Measurements from ENCODE around the gene GNAI2. TPM values are rescaled to one million over a fixed set of nuclear protein-coding genes. Genes with fewer than 3 reads are reported as not detected.
"Not testable (repeated sequence)": the region's sequence is repeated elsewhere in the genome, so short reads cannot be mapped to it uniquely, and the experiment has no call there.

Gene GNAI2
- polyA plus RNA-seq, 1 donor (not counting 4 experiments of a cell fraction or from before 2014, with no cell fraction given), result 268 TPM

GRCh38 chr3:50210510-50211367, 25.3 kb upstream of the GNAI2 start:
- no peak overlapping the region for H3K9ac ChIP-seq (ENCODE audit: control insufficient read depth, extremely low read depth, insufficient read depth, low read length)
- no peak overlapping the region for H3K27ac ChIP-seq (ENCODE audit: control insufficient read depth, insufficient read depth, low read length)
- H3K36me3 ChIP-seq (ENCODE audit: control insufficient read depth in 2 of 2, extremely low read depth in 1 of 2, insufficient read depth in 2 of 2, low read length in 2 of 2), result no peaks in the 10 kb centered on the region
- FAIRE-seq (no peak), DNase-seq (ENCODE audit: low read depth, low spot score) (no peak)
- no peak overlapping the region for H3K4me2 ChIP-seq (ENCODE audit: control insufficient read depth, extremely low read depth, insufficient read depth, low read depth, low read length)
- H3K9me1 ChIP-seq (ENCODE audit: control insufficient read depth, extremely low read depth, insufficient read depth, low read length), result no peaks in the 10 kb centered on the region
- no peak overlapping the region for H2AFZ ChIP-seq (ENCODE audit: control insufficient read depth, low read length)
- no peaks in the 10 kb centered on the region for H3K79me2 ChIP-seq (ENCODE audit: control insufficient read depth, insufficient read depth, low read length)
- peaks cover under 1% of the 10 kb centered on the region for H3K4me1 ChIP-seq (ENCODE audit: control insufficient read depth, extremely low read depth, insufficient read depth, low read length)
- H3K27me3 ChIP-seq (ENCODE audit: control insufficient read depth, extremely low read depth, insufficient read depth, low read length), result peaks cover 26% of the 10 kb centered on the region
- TF ChIP-seq CTCF (optimal IDR thresholded peaks at IDR 0.05 in 1 of 3, IDR thresholded peaks at IDR 0.05 in 1 of 3, conservative IDR thresholded peaks at IDR 0.05 in 1 of 3; ENCODE audit: extremely low read depth in 1 of 3, insufficient read depth in 2 of 3, low read length in 3 of 3) (no peak), EZH2 (IDR thresholded peaks at IDR 0.05; ENCODE audit: low read length) (no peak)
- no peaks in the 10 kb centered on the region for H3K9me3 ChIP-seq (ENCODE audit: control insufficient read depth, low read depth, low read length)
- dilution Hi-C loops (cut with MboI; ENCODE audit: extremely low pct_ligation_motif_present, low sequenced_read_pairs), result no loop called here
- no peaks in the 10 kb centered on the region for H4K20me1 ChIP-seq (ENCODE audit: control insufficient read depth, extremely low read depth, insufficient read depth, low read length)
- H3K4me3 ChIP-seq (ENCODE audit: control insufficient read depth in 2 of 3, extremely low read depth in 1 of 3, insufficient read depth in 2 of 3, low read depth in 1 of 3, low read length in 3 of 3), result no peak overlapping the region

- DNase-seq (ENCODE audit: low read depth, low spot score); dilution Hi-C loops (cut with MboI; ENCODE audit: extremely low pct_ligation_motif_present, low sequenced_read_pairs); H2AFZ ChIP-seq (ENCODE audit: control insufficient read depth, low read length); H3K9me3 ChIP-seq (ENCODE audit: control insufficient read depth, low read depth, low read length); H3K9ac ChIP-seq (ENCODE audit: control insufficient read depth, extremely low read depth, insufficient read depth, low read length); H3K79me2 ChIP-seq (ENCODE audit: control insufficient read depth, insufficient read depth, low read length); H3K36me3 ChIP-seq (ENCODE audit: control insufficient read depth in 2 of 2, extremely low read depth in 1 of 2, insufficient read depth in 2 of 2, low read length in 2 of 2); H3K4me3 ChIP-seq (ENCODE audit: control insufficient read depth in 2 of 3, extremely low read depth in 1 of 3, insufficient read depth in 2 of 3, low read depth in 1 of 3, low read length in 3 of 3); FAIRE-seq; H3K27ac ChIP-seq (ENCODE audit: control insufficient read depth, insufficient read depth, low read length); H3K4me1 ChIP-seq (ENCODE audit: control insufficient read depth, extremely low read depth, insufficient read depth, low read length); H4K20me1 ChIP-seq (ENCODE audit: control insufficient read depth, extremely low read depth, insufficient read depth, low read length); H3K4me2 ChIP-seq (ENCODE audit: control insufficient read depth, extremely low read depth, insufficient read depth, low read depth, low read length); H3K9me1 ChIP-seq (ENCODE audit: control insufficient read depth, extremely low read depth, insufficient read depth, low read length): not testable (repeated sequence)
- peaks cover 20% of the 10 kb centered on the region for H3K27me3 ChIP-seq (ENCODE audit: control insufficient read depth, extremely low read depth, insufficient read depth, low read length)
These were observed 24.7 kb upstream of the GNAI2 start for GRCh38 chr3:50211368-50211717.
